Smooth muscle cell (in vitro differentiated cells): ENCODE results near the gene RAMP1. TPM values are rescaled to one million over a fixed set of nuclear protein-coding genes. Genes with fewer than 3 reads are reported as not detected.

Experiments used
- DNase-seq: peaks from one replicate; lab custom pipeline; 2025; ENCODE audit not compliant: unreplicated experiment; lab: John Stamatoyannopoulos, UW
- H2AFZ ChIP-seq: fragments of 200-600 bp; sonication (generic); 2 replicates; pipeline ENCODE4 v1.6.0; 2016; ENCODE audit warnings: antibody characterized with exemption, low read depth, mild to moderate bottlenecking
- H3F3A ChIP-seq: fragments of 200-600 bp; sonication (generic); 2 replicates; pipeline ENCODE4 v1.6.0; 2017; ENCODE audit warnings: antibody characterized with exemption, low read depth
- H3K27ac ChIP-seq: fragments of 200-600 bp; sonication (generic); 2 replicates; pipeline ENCODE4 v1.5.1; 2016; ENCODE audit warnings: low read depth, mild to moderate bottlenecking
- H3K27me3 ChIP-seq: fragments of 200-600 bp; sonication (generic); 2 replicates; pipeline ENCODE4 v1.6.1; 2016; ENCODE audit warnings: low read depth, mild to moderate bottlenecking
- H3K36me3 ChIP-seq: fragments of 200-600 bp; sonication (generic); 2 replicates; pipeline ENCODE4 v1.5.1; 2016; ENCODE audit warnings: low read depth
- H3K4me1 ChIP-seq: fragments of 200-600 bp; sonication (generic); 2 replicates; pipeline ENCODE4 v1.5.1; 2016; ENCODE audit warnings: low read depth
- H3K4me2 ChIP-seq: fragments of 200-600 bp; sonication (generic); 2 replicates; pipeline ENCODE4 v1.6.0; 2016; ENCODE audit warnings: mild to moderate bottlenecking
- H3K4me3 ChIP-seq: fragments of 200-600 bp; sonication (generic); 2 replicates; pipeline ENCODE4 v1.5.1; 2016; ENCODE audit warnings: mild to moderate bottlenecking
- H3K79me2 ChIP-seq: fragments of 200-600 bp; sonication (generic); 2 replicates; pipeline ENCODE4 v1.6.0; 2016; ENCODE audit warnings: low read depth, mild to moderate bottlenecking
- H3K9ac ChIP-seq: fragments of 200-600 bp; sonication (generic); 2 replicates; pipeline ENCODE4 v1.6.0; 2016; ENCODE audit warnings: low read depth
- H3K9me3 ChIP-seq: fragments of 200-600 bp; sonication (generic); replicated peaks from 2 replicates; pipeline ENCODE4 v1.5.1; 2016; ENCODE audit warnings: low read depth
- H4K20me1 ChIP-seq: fragments of 200-600 bp; sonication (generic); 2 replicates; pipeline ENCODE4 v1.6.0; 2016; ENCODE audit warnings: low read depth
- WGBS: methylation state at CpG from one replicate; pipeline ENCODE4 v1.1.7; 2016; ENCODE audit warnings: low lambda C conversion rate; 5-methylcytosine and 5-hydroxymethylcytosine counted together
- polyA plus RNA-seq: library from polyadenylated mRNA; unstranded; fragments of >200 nt; fragmentation: Nextera tagmentation; extraction: Ambion mirVana; gene quantifications from 2 replicates; pipeline ENCODE4 v1.2.1, GENCODE V29; 2016
- total RNA-seq: library from RNA; depleted of rRNA; stranded (reverse); fragments of >200 nt; gene quantifications from 2 replicates; pipeline ENCODE4 v1.2.3, GENCODE V29; 2014
- TF ChIP-seq, protein P1 (sequence below): fragments of 200-600 bp; sonication (generic); IDR thresholded peaks from 2 replicates; pipeline ENCODE4 v1.5.1; 2017; ENCODE audit warnings: borderline replicate concordance, mild to moderate bottlenecking, antibody characterized with exemption; ENCODE audit not compliant: insufficient read depth, poor library complexity, severe bottlenecking

RAMP1 gene
- total and polyA plus RNA-seq, 2 experiments from 2014 or later = 24.0 to 70.8 TPM

GRCh38 chr2:237819231-237819630 lies 40.2 kb upstream of the RAMP1 start:
- Histone ChIP-seq H3K4me2 (no peak overlapping the region), H3K4me1 (no peaks in the 10 kb centered on the region), H3F3A (no peaks in the 10 kb centered on the region), H3K4me3 (no peak overlapping the region), H3K9me3 (no peaks in the 10 kb centered on the region), H4K20me1 (no peaks in the 10 kb centered on the region), H3K79me2 (no peaks in the 10 kb centered on the region), H3K27me3 (peaks cover 32% of the 10 kb centered on the region), H3K27ac (no peak overlapping the region), H3K36me3 (no peaks in the 10 kb centered on the region), H3K9ac (no peak overlapping the region), H2AFZ (no peak overlapping the region)
- WGBS = 81% methylated on average over 2 of the region's 2 CpGs
- no peak for DNase-seq
- TF ChIP-seq, protein P1, sequence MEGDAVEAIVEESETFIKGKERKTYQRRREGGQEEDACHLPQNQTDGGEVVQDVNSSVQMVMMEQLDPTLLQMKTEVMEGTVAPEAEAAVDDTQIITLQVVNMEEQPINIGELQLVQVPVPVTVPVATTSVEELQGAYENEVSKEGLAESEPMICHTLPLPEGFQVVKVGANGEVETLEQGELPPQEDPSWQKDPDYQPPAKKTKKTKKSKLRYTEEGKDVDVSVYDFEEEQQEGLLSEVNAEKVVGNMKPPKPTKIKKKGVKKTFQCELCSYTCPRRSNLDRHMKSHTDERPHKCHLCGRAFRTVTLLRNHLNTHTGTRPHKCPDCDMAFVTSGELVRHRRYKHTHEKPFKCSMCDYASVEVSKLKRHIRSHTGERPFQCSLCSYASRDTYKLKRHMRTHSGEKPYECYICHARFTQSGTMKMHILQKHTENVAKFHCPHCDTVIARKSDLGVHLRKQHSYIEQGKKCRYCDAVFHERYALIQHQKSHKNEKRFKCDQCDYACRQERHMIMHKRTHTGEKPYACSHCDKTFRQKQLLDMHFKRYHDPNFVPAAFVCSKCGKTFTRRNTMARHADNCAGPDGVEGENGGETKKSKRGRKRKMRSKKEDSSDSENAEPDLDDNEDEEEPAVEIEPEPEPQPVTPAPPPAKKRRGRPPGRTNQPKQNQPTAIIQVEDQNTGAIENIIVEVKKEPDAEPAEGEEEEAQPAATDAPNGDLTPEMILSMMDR = no peak

- DNase-seq = no peak
- WGBS = 81% methylated on average over 2 of the region's 2 CpGs
- Histone ChIP-seq H3K79me2 (no peaks in the 10 kb centered on the region), H3K4me3 (no peak overlapping the region), H3K9me3 (no peaks in the 10 kb centered on the region), H3K27ac (no peak overlapping the region), H3K27me3 (peaks cover 30% of the 10 kb centered on the region), H4K20me1 (no peaks in the 10 kb centered on the region), H3K4me2 (no peak overlapping the region), H3K9ac (no peak overlapping the region), H3F3A (no peaks in the 10 kb centered on the region), H3K4me1 (no peaks in the 10 kb centered on the region), H3K36me3 (no peaks in the 10 kb centered on the region), H2AFZ (no peak overlapping the region)
- TF ChIP-seq, protein P1 = no peak
Observed at GRCh38 chr2:237820421-237820820, 39.0 kb upstream of the RAMP1 start.

DNA sequence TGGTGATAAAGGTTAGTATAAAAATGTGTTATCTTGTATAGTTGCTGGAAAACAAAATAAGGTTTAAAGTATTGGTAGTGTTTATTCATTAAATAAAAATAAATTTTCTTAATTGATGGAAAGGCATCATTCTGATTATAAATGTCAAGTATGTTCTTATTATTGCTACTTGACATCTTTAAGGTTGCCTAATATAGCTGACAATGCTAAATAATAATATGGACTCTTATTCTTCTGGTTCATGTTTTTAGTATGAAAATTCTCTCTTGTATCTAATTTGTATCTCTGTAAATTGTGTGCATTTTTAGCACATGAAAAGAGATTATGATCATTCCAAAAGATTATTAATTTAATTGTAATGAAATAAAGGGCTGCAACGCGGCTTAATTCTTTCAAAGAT lies 35.9 kb upstream of the RAMP1 start:
- H3K36me3 ChIP-seq = no peaks in the 10 kb centered on the region
- no peaks in the 10 kb centered on the region for H3K9me3 ChIP-seq
- no peaks in the 10 kb centered on the region for H3F3A ChIP-seq
- no peak overlapping the region for H3K27ac ChIP-seq
- H3K4me1 ChIP-seq = no peaks in the 10 kb centered on the region
- no peak overlapping the region for H3K4me2 ChIP-seq
- H2AFZ ChIP-seq = no peak overlapping the region
- H3K27me3 ChIP-seq = peaks cover 48% of the 10 kb centered on the region
- DNase-seq = no peak
- H3K79me2 ChIP-seq = no peaks in the 10 kb centered on the region
- TF ChIP-seq, protein P1 = no peak
- no peaks in the 10 kb centered on the region for H4K20me1 ChIP-seq
- WGBS = 95% methylated on average over 2 of the region's 2 CpGs
- H3K4me3 ChIP-seq = no peak overlapping the region
- no peak overlapping the region for H3K9ac ChIP-seq

DNA sequence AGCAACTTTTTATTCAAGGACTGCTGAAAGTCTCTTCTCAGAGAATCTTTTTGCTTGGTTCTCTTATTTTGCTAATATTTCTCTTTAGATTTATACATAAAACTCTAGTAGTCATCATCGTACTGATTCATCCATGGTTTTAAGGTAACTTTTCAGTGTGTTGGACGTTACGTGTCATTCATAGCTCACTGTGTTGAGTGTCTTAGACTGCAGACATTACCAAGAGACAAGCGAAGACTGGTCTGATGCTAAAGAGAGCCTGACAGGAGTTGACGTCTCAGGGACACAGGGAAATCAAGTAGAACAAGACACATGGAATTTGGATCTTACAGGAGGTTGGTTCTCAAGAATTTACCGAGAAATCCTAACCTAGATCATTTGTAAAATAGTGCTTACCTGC lies 35.3 kb upstream of the RAMP1 start:
- H3K79me2 ChIP-seq = no peaks in the 10 kb centered on the region
- no peaks in the 10 kb centered on the region for H3K36me3 ChIP-seq
- WGBS = 82% methylated on average over 6 of the region's 6 CpGs
- H3K27me3 ChIP-seq = peaks cover 51% of the 10 kb centered on the region
- no peaks in the 10 kb centered on the region for H3F3A ChIP-seq
- H3K9ac ChIP-seq = no peak overlapping the region
- H3K4me3 ChIP-seq = no peak overlapping the region
- no peaks in the 10 kb centered on the region for H3K9me3 ChIP-seq
- no peaks in the 10 kb centered on the region for H4K20me1 ChIP-seq
- H3K4me1 ChIP-seq = no peaks in the 10 kb centered on the region
- TF ChIP-seq, protein P1 = no peak
- H3K4me2 ChIP-seq = no peak overlapping the region
- no peak for DNase-seq
- no peak overlapping the region for H3K27ac ChIP-seq
- H2AFZ ChIP-seq = no peak overlapping the region
